Measurements from ENCODE around the gene FILIP1L. TPM values are rescaled to one million over a fixed set of nuclear protein-coding genes. Genes with fewer than 3 reads are reported as not detected.

FILIP1L gene
- polyA plus RNA-seq, 3 donors = 16.9 to 20.2 (median 17.4) TPM

- DNase-seq = no peak
Observed at GRCh38 chr3:99869621-99870020, 244.7 kb downstream of the FILIP1L start.

- no peak for DNase-seq
Observed at GRCh38 chr3:99868311-99868646, 246.0 kb downstream of the FILIP1L start.

- DNase-seq = no peak
Observed at GRCh38 chr3:99867594-99868310, 246.5 kb downstream of the FILIP1L start.

- no peak for DNase-seq
Observed at GRCh38 chr3:99866261-99866761, 248.0 kb downstream of the FILIP1L start.

GRCh38 chr3:99865321-99865720 lies 249.0 kb downstream of the FILIP1L start:
- no peak for DNase-seq

GRCh38 chr3:99864289-99864688 lies 250.0 kb downstream of the FILIP1L start:
- DNase-seq = no peak

- no peak for DNase-seq
Observed at GRCh38 chr3:99863588-99863987, 250.7 kb downstream of the FILIP1L start.

GRCh38 chr3:99863002-99863401 lies 251.3 kb downstream of the FILIP1L start:
- DNase-seq = no peak

- no peak for DNase-seq
Observed at GRCh38 chr3:99862208-99862607, 252.1 kb downstream of the FILIP1L start.

- no peak for DNase-seq
Observed at GRCh38 chr3:99861216-99861615, 253.1 kb downstream of the FILIP1L start.

GRCh38 chr3:99859825-99860224 lies 254.5 kb downstream of the FILIP1L start:
- DNase-seq = peak; percentile 65

- no peak for DNase-seq
Observed at GRCh38 chr3:99858469-99858868, 255.8 kb downstream of the FILIP1L start.

GRCh38 chr3:99857278-99857677 lies 257.0 kb downstream of the FILIP1L start:
- DNase-seq = no peak

GRCh38 chr3:99856437-99857220 lies 257.7 kb downstream of the FILIP1L start:
- DNase-seq = no peak

- no peak for DNase-seq
Observed at GRCh38 chr3:99855900-99856299, 258.4 kb downstream of the FILIP1L start.

- DNase-seq = no peak
Observed at GRCh38 chr3:99854756-99855298, 259.5 kb downstream of the FILIP1L start.

GRCh38 chr3:99852851-99853250 lies 261.4 kb downstream of the FILIP1L start:
- DNase-seq = no peak

- DNase-seq = no peak
Observed at GRCh38 chr3:99851955-99852354, 262.3 kb downstream of the FILIP1L start.

GRCh38 chr3:99850608-99851007 lies 263.7 kb downstream of the FILIP1L start:
- no peak for DNase-seq

- DNase-seq = no peak
Observed at GRCh38 chr3:99848433-99848832, 265.9 kb downstream of the FILIP1L start.

GRCh38 chr3:99846477-99847160 lies 267.7 kb downstream of the FILIP1L start:
- DNase-seq = no peak

GRCh38 chr3:99845999-99846398 lies 268.3 kb downstream of the FILIP1L start:
- DNase-seq = no peak

Measured in renal pelvis (tissue), 4 donors.